HL-60/S4 (cell line): ENCODE results near the gene PATL2.

Source experiments
- in situ Hi-C: fragments of 300-500 bp; cut with MboI; formaldehyde crosslinking; loops from 2 replicates; pipeline ENCODE4 v1.14.3; 2022; ENCODE audit warnings: low sequenced_read_pairs

The PATL2 gene

DNA sequence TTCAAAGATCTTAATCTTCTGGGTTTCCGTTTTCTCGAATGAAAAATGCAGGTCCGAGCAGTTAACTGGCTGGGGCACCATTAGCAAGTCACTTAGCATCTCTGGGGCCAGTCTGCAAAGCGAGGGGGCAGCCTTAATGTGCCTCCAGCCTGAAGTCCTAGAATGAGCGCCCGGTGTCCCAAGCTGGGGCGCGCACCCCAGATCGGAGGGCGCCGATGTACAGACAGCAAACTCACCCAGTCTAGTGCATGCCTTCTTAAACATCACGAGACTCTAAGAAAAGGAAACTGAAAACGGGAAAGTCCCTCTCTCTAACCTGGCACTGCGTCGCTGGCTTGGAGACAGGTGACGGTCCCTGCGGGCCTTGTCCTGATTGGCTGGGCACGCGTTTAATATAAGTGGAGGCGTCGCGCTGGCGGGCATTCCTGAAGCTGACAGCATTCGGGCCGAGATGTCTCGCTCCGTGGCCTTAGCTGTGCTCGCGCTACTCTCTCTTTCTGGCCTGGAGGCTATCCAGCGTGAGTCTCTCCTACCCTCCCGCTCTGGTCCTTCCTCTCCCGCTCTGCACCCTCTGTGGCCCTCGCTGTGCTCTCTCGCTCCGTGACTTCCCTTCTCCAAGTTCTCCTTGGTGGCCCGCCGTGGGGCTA is at the start of gene PATL2, which contains the start of gene B2M:
PATL2 (minus strand) TSS at position 228 of the 647 bp plus-strand sequence. CDS start 34,833 bp downstream, outside the sequence.
B2M (plus strand) TSS at position 422 of the 647 bp plus-strand sequence; CDS start at position 452, 30 bp downstream.
- in situ Hi-C loops, result no loop called here

DNA sequence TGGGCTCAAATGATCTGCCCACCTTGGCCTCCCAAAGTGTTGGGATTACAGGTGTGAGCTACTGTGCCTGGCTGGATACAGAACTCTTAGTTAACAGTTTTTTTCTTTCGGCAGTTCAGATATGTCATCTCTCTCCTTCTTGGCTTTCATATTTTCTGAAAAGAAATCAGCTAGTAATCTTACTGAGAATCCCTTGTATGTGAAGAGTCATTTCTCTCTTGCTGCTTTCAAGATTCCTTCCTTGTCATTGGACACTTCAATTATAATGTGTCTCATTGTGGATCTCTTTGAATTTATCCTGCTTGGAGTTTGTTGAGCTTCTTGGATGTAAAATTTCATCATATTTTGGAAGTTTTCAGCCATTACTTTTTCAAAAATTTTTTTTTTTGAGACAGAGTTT is 42.2 kb upstream of the PATL2 start:
- in situ Hi-C loops, result no loop called here

DNA sequence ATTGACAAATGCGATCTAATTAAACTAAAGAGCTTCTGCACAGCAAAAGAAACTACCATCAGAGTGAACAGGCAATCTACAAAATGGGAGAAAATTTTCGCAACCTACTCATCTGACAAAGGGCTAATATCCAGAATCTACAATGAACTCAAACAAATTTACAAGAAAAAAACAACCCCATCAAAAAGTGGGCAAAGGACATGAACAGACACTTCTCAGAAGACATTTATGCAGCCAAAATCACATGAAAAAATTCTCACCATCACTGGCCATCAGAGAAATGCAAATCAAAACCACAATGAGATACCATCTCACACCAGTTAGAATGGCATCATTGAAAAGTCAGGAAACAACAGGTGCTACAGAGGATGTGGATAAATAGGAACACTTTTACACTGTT is 32.3 kb upstream of the PATL2 start:
- in situ Hi-C loops, result loop anchor here (25.0 kb wide), 1 partner anchor 156 kb away; no protein-coding TSS in a partner anchor

DNA sequence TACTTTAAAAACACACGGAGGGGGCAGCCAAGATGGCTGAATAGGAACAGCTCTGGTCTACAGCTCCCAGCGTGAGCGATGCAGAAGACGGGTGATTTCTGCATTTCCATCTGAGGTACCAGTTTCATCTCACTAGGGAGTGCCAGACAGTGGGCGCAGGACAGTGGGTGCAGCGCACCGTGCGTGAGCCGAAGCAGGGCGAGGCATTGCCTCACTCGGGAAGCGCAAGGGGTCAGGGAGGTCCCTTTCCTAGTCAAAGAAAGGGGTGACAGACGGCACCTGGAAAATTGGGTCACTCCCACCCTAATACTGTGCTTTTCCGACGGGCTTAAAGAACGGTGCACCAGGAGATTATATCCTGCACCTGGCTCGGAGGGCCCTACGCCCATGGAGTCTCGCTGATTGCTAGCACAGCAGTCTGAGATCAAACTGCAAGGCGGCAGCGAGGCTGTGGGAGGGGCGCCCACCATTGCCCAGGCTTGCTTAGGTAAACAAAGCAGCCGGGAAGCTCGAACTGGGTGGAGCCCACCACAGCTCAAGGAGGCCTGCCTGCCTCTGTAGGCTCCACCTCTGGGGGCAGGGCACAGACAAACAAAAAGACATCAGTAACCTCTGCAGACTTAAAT is 28.2 kb upstream of the PATL2 start:
- in situ Hi-C loops, result loop anchor here (25.0 kb wide), 1 partner anchor 152 kb away; no protein-coding TSS in a partner anchor

DNA sequence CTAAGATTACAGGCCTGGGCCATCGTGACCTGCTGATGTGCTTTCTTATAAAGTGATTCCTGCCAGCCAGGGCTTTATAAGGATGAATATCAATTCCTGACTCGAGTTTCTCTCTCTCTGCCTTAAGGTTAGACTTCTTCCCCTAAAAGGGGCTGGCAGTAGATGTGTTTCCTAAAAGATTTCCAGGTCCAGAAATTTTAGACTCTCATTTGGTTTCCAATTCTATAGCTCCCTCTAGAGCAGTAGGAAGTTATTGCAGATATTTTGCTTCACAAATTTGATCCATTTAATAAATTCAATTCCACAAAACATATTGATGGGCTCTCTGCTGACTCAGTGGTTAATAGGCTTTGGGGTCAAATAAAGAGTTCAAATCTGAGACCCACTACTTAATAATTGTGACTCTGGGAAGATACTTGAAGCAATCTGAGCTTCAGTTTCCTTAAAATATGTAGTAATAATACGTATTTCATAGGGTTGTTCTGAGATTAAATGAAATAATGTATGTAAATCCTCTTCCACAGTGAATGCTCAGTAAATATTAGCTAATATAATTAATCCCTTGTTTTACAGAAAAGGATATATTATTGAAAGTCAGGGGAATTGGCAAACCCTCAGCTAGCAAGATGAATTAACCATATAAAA is 27.3 kb upstream of the PATL2 start:
- in situ Hi-C loops, result loop anchor here (25.0 kb wide), 1 partner anchor 151 kb away; no protein-coding TSS in a partner anchor

DNA sequence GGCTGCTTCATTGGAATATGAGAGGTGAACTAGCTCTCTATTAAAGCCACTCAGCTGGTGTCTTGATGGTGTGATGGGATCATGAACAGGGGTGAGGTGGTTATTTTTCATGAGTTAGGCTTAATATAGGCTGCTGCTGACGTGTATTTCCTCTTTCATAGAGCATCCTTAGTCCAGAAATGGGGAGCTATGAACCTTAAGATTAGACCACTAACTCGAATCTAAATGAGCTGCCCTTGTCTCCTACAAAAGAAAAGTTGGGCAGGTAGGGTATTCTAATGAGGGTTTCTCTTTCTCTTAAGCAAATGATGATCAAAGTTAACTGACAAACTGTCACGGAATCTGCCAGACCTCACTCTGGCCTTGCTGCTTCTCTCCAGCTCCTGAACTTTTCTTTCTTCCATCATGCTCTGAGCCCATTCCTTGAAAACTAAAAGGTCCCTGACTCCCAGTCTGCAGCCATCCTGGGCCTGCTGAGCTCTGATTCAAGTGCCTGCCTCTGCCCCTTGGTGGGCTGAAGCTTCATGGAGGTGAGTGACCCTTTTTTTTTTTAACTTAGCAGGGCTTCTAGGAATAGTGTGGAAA is 25.1 kb upstream of the PATL2 start, which contains the start of gene TRIM69:
TRIM69 (plus strand) TSS at position 348 of the 585 bp plus-strand sequence; CDS start at position 525, 177 bp downstream.
- in situ Hi-C loops, result loop anchor here (25.0 kb wide), 1 partner anchor 149 kb away; no protein-coding TSS in a partner anchor

DNA sequence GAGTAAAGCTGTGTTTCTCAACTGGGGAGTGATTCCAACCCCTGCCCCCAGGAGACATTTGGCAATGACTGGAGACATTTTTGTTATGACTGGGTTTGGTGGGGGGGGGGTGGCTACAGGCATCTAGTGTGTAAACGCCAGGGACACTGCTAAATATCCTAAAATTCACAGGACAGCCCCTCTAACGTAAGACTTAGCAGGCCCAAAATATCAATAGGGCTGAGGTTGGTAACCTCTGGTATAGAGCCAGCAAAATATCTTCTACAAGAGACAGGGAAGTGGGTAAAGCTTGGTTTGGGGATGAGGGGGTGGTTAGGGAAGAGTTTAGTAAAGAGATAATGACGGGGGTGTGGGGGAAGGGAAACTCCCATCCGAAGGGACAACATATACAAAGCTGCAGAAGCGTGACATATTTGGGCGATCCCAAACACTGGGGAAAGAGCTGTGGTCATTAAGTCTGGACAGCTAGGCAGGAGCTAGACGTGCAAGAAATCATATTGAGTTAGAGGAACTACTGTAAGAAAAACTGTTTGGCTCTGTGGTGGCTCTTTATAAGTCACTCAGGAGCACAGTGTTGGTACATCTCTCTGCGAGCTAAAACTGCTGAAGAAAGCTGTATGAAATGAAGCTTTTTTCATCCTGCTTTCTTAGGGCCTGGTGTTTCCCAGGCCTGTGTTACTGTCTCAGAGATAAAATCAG is 24.5 kb upstream of the PATL2 start:
- in situ Hi-C loops, result loop anchor here (25.0 kb wide), 1 partner anchor 148 kb away; no protein-coding TSS in a partner anchor

DNA sequence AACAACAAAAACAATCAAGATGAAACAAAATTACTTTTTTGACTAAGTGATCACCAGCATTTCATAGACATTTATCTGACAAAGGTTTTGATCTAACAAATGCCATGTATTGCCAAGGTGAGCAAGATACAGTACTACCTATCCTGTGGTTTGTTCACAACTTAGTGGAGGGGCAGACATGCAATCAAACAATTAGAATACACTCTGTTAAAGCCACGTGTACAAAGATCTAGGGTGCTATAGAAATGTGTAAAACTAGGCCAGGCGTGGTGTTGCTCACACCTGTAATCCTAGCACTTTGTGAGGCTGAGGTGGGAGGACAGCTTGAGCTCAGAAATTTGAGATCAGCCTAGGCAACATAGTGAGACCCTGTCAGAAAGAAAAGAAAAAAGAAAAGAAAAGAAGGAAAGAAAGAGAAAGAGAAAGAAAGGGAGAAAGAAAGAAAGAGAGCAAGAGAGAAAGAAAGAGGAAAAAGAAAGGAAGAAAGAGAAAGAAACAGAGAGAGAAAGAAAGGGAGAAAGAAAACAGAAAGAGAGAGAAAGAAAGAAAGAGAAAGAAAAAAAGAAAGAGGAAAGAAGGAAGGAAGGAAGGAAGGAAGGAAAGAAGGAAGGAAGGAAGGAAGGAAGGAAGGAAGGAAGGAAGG is 23.8 kb upstream of the PATL2 start:
- in situ Hi-C loops, result loop anchor here (5.0 to 25.0 kb wide), 2 partner anchors 73 to 148 kb away; partner anchors contain the start of gene SPG11

DNA sequence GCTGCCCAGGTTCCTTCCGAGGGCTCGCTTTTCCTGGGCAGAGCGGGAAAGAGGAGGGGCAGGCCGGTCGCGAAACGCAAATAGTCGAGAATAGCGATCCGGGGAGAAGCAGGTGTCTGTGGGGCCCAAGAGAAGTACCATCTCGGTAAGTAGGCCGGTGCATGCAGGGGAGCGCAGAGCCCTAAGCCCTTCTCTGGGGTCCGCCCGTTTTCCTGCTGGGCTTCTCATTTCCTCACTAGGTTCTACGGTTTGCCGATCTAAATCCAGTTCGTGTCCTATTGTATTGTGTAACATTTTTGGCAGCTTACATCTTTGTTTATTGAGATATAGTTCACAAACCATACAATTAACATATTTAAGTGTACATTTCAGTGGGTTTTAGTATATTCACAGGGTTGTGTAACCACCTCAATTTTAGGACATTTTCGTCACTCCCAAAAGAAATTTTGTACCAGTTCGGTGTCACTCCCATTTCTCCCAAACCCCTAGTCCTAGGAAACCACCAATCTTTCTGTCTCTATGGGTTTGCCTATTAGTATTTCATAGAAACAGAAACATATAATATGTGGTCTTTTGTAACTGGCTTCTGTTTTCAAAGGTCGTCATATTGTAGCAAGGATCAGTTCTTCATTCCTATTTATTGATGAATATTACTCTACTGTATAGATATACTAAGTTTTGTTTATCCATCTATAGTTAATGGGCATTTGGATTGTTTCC is 18.4 kb upstream of the PATL2 start:
- in situ Hi-C loops, result loop anchor here (5.0 to 25.0 kb wide), 2 partner anchors 67 to 142 kb away; partner anchors contain the start of gene SPG11

DNA sequence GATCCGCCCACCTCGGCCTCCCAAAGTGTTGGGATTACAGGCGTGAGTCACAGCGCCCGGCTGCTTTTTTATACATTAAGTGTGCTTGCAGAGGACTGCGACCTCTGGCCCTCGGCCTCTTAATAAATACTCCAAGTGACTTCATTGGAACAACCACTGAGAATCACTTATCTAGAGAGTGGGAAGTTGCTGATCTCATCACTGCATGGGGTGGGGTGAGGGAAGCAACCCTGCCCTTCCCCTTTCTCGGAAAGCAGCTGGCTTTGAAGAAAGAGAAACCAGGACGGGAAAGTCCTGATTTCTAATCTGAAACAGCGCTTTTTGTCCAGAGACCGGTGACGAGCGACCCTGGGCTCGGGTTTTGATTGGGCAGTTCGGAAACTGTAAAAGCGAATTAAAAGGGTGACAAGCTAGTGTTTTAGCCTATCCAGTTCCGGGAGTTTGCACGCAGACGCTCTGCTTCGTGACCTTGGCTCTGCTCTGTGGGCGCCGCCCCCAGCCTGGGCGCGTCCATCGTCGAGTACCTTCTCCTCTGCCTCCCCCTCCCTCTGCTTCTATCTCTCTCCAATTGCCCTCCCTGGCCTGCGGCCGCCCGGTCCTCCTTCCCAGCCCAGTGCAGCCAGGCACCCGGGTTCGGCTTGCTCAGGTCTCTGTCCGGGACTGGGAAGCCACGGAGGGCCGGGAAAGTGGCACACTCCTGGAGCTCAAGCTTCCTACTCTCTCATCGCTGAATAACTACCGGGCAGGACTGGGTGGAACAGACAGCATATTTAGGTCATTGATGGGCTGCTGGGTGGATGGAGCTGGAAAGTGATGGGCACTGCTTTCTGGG is 17.7 kb upstream of the PATL2 start:
- in situ Hi-C loops, result loop anchor here (25.0 kb wide), 1 partner anchor 141 kb away; no protein-coding TSS in a partner anchor

DNA sequence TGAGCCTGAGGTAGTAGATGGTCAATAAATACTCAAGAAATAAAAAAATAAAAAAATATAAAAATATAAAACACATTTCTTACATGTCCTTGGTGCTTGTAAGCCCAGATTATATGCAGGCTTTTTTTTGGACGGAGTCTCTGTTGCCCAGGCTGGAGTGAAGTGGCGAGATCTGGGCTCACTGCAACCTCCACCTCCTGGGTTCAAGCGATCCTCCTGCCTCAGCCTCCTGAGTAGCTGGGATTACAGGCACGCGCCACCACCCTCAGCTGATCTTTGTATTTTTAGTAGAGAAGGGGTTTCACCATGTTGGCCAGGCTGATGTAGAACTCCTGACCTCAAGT is 17.1 kb upstream of the PATL2 start:
- in situ Hi-C loops, result loop anchor here (25.0 kb wide), 1 partner anchor 141 kb away; no protein-coding TSS in a partner anchor

DNA sequence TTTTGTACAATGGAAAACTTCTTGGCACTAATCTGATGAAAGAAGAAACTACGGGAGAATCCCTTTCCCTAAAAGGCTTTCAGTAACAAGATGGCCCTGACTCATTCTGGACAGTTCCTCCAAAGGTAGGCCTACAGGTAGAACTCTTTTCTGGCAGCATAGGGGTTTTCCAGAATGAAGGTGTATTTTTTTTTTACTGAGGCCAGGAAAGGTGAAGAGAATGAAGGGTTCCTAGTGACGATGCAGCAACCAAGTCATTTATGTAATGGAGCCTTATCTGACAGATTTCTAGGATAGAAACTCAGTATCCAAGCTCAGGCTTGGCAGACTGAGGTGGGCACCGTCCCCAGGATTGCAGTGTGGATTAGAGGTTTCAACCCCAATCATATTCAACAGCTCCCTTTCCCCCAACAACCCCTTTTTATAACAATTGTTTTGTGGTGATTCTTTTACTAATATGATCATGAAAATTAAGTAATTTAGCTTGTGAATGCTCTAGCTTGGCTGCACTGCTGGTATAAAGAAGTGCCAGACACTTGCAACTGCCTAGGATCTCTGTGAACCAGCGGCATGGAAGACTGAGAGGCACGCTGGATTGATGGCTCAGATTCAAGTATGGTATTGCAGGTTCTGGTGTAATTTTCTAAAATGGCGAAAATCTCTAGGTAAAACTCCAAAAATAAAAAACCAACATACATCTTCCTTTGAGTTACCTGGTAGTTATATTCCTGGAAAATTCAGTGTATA is 16.5 kb upstream of the PATL2 start:
- in situ Hi-C loops, result loop anchor here (25.0 kb wide), 1 partner anchor 140 kb away; no protein-coding TSS in a partner anchor

DNA sequence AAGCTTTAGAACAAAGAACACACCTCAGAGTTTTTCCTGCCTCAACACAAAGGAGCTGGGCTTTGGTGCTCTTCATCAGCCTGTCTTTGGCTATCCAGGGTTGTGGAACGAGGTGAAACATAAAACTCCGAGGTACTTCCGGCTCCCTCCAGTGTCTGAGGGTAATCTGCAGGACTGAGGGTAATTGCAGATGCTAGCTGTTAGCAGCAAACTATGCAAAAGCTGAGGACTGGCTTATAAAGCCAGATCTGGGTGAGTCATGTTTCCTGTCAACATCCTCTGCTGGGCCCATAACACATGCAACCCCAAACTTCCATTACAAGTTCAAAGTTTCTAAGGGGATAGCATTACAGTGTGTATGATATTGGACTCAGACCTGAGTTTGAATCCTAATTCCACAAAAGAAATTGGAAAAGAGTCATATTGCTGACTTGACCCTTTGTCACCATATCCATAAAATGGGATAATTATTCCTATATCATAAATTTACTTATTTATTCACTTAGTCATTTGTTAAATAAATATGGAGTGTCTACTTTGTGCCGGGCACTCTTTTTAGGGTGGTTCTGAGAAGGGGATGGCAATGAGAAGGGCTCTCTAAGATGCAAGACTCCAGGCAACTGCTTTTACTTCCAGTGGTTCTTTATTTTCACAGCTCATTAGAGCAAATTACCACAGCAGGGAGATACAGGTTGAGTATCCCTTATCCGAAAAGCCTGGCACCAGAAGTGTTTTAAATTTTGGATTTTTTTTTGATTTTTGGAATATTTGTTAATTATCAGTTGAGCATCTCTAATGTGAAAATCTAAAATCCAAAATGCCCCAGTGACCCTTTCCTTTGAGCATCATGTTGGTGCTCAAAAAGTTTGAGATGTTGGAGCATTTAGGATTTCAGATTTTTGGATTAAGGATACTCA is 15.7 kb upstream of the PATL2 start:
- in situ Hi-C loops, result loop anchor here (25.0 kb wide), 1 partner anchor 140 kb away; no protein-coding TSS in a partner anchor

DNA sequence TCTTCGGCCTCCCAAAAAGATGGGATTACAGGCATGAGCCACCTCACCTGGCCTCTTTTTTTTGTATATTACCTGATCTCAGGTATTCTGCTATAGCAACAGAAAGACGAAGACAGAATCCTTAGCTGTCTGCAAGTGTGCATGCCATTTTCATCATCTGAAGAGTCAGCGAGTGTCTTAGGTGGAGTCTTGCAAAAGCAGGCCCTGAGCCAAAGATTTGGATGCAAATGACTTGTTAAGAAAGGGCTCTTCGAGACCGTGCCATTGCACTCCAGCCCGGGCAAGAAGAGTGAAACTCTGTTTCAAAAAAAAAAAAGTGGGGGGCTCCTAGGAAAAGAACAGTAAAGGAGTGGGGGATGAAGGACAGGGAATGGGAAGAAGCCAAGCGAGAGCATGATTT is 15.0 kb upstream of the PATL2 start:
- in situ Hi-C loops, result loop anchor here (25.0 kb wide), 1 partner anchor 139 kb away; no protein-coding TSS in a partner anchor

DNA sequence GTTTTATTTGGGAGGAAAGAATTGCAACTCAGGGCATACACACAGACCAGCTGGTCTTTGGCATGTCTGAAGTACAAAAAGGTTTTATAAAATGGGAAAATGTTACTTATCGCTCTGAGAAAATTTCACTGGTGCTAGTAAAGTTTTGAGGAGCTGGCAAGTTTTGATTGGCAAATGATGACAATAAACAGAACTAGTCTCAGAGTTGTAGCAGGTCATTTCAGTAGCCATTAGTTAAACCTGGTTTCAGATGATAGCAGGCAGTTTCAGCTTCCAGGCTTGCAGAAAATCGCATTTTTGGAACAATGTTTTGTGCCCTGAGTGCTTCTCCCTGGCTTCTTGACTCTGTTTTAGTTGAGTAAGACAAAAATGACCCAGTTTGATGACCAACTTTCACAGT is 10.9 kb upstream of the PATL2 start:
- in situ Hi-C loops, result no loop called here

DNA sequence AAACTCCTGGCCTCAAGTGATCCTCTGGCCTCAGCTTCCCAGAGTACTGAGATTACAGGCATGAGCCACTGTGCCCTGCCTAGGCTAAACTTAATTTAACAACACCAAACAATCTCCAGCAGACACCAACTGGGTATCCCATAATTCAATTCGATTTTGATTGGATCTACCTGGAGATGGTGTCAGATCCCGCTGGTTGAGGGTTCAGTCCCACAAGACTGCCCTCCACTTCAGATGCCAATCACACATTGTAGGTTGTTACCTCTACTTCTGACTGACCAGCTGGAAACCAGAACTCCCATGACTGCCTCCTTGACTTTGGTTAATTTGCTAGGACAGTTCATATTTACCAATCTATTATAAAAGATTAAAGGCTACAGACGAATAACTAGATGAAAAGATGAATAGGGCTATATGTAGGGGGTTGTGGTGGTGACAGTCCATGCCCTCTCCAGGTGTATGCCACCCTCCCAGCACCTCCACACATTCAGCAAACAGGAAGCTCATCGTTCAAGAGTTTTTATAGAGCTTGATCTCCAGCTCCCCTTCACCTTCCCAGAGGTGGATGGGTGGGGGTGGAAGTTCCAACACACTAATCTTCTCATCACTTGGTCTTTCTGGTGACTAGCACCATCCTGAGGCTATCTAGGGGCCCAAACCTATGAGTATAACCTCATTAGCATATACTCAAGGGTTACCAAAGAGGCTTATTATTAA is 9.5 kb upstream of the PATL2 start:
- in situ Hi-C loops, result no loop called here
